Germinal center (tissue), 1 donor: ENCODE data around the gene EYA4.

ENCODE experiments used
- DNase-seq: peaks from one replicate; pipeline ENCODE4 v3.0.0; 2012; ENCODE audit warnings: mixed read lengths, low spot score

Gene EYA4

DNA sequence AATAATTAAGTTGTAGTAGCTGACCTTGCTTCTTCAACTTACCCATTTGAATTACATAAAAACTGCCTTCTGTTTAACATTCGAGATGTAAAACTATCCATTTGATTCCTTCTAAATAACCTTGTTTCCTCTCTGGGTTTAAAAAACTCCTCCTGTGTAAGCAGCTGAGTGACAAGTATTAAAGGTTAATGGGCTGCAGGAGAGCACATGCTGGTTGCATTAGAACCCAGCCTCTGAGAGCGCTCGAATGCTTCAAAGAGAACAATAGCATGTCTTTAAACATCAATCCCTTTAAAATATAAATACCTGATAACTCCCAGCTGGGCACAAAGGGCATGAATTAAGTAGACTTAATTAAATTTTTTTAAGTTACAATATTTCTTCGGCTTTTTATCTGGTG lies 215.8 kb downstream of the EYA4 start:
- DNase-seq = no peak

DNA sequence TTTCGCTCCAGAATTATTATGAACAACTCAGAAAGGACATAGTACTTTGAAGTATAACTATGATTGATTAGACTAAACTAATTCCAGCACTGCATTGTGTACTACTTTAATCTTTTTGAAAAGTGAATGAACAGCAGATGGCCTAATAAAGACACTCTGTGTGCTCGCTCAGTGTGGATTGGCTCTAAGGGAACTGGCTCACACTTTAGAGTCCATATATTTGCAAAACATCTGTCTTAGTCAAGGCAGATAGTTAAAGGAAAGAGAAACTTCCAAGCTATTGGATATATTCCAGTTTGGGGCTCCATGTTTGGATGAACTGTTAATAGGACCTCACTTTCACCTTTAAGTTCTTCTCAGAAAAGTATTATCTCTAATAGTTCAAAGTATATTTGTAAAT lies 218.9 kb downstream of the EYA4 start:
- DNase-seq = no peak

DNA sequence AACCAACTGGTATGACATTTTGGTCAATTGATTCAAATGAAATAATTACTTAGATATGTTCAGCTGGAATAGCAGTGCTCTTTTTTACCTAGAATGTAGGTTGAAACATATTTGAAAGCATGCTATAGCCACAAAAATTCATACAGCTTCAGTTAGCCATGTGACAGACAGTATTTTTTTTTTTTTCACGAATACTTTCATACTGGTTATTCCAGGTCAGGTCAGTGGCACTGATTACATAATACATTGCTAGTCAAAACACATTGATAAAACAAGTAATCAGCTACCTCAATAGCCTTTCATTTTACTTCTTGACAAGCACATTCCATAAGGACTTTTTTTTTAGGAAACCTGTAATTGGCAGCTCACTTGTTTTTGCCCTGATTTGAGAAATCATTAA lies 222.6 kb downstream of the EYA4 start:
- no peak for DNase-seq

DNA sequence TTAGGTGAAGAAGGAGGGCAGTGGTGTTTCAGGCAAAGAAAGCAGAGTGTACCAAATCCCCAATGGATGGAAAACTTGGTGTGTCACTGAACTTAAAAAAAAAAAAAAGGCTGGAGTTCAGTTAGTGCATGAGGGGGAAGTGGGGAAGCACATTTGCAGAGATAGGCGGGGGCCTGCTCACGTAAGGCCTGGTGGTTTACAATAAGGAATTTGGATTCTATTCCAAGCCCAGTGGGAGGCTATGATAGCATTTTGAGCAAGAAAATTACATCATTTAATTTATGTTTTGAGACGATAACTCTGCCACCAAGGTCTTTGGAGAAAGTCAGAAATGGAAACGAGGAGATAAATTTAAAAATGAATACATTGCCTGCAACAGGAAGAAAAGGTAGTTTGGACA lies 225.5 kb downstream of the EYA4 start:
- no peak for DNase-seq

DNA sequence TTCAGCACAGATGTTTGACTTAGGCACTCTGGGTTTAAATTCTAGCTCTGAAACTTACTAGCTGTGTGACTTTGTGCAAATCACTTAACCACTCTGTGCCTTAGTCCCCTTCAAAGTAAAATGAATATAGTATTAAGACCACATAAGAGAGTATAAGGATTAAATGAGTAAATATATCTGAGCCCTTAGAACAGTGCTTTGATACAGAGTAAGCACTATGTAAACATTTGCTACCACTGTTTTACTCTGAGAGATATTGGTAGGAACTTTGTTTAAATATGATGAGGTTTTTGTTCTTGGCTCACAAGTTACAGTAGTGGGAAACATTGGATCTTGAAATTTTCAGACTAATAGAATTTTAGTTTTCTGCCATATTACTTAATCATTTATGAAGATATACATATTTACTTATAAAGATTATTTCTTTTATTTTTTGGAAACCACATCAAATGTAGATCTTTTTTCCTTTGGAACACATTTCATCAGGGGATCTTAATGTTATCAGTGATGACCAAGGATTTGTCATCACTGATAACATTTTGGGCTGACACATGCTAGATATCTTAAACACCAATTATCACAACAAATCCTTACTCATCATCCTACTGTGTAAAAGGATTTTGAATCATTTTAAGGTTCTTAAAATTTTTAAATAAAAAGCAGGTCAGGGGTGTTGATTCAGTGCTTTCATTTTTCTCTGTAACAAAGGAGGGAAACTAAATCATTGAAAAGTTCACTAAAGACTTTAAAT lies 226.2 kb downstream of the EYA4 start:
- DNase-seq = no peak

DNA sequence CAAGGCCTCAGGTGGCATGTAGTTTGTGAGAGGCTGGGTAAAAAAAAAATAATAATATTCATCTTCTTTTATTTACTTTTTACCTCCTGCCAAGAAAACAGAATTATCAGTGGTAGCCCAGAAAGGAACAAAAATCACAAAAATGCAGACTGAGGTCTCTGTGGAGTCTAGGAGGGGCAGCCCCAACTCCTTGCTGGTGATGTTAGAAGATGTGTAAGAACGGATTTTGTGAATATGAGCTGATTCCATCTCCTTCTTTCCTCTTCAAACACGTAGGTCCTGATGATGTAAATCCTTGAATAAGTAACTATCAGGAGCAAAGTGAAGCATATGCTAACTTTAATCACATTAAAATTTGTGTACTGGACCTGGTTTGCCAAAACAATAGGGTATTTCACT lies 226.8 kb downstream of the EYA4 start:
- DNase-seq = no peak

DNA sequence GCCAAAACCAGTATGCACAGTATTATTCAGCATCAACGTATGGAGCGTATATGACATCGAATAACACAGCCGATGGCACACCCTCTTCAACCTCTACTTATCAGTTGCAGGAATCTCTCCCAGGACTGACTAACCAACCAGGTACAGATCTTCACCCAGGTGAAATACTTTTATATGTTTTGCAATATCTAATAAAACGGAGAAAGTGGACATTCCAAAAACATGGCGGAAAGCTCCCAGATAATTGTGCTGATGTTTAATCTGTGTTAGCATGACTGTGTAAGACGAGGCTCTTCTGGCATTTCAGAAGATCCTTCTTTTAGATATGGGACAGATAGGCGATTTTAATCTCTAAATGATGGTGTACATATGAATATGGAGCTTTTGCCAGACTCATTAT lies 227.4 kb downstream of the EYA4 start:
- DNase-seq = no peak

DNA sequence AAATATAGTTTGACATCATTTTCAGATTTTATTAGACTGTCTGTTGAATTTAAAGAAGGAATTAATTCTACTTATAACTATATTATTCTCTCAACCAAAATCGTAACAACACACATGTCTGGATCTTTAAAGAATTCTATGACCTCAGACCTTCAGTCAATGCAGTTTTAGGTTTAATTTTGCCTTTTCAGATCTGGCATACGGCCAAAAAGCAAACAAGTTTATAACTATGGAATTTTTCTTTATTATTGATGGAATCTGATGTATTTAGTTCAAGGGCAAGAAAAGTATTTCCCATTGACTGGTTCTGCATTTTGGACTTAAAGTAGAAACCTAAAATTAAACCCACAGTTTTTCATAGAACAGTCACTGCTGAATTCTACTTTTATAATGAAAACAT lies 233.4 kb downstream of the EYA4 start:
- DNase-seq = no peak

DNA sequence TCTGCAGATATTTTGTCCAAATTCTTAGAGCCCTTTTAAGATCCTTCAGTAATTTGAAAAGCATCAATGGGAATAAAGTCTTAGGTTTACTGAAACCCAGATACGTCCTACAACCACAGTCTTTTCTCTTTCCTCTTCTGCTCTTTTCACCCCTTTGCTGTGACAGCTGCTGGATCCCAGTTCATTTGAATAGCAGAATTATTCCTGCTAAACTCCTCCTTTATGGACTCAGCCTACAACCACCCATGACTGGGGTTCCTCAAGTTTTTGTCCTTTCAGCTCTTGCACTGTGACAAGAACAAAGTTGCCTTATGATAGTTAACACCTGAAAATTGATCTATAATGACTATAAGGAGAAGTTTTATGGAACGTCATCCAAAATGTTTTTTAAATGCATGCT lies 237.5 kb downstream of the EYA4 start:
- DNase-seq = no peak

DNA sequence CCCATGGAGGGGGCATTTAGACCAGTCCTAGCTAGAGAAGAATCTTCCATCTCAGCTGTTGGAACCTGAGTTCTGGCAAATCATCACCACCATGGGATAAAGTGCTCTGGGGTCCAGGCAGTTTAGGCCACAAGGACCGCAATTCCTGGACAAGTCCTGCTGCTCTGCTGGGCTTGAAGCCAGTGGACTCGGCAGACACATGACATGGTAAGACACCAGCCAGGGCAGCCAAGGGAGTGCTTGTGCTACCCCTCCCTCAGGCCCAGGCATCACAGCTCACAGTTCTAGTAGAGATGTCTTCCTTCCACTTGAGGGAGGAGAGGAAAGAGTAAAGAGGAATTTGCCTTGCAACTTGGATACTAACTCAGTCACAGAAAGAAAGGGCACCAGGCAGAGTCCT lies 246.0 kb downstream of the EYA4 start:
- no peak for DNase-seq

DNA sequence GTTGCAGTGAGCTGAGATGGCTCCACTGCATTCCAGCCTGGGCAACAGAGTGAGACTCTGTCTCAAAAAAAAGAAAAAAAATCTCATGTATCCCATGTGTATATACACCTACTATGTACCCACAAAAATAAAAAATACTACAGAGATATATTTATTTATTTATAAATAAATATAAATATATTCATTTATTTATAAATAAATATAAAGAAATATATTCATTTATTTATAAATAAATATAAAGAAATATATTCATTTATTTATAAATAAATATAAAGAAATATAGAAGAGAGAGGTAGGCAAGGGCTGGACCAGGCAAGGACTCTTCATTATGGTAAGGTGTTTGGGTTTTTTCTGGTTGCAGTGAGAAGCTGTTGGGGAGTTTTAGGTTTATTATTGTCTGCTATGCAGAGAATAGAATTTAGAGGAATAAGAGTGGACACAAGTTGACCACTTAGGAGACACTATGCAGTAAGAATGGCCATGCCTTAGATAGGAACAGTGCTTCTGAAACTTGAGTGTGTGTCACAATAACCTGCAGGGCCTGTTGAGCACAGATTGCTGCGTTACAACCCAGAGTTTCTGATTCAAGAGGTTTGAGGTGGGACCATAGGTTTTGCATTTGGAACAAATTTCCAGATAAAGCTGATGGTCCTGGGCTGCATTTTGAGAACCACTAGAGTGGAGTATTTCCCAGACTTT lies 254.2 kb downstream of the EYA4 start:
- DNase-seq = no peak

DNA sequence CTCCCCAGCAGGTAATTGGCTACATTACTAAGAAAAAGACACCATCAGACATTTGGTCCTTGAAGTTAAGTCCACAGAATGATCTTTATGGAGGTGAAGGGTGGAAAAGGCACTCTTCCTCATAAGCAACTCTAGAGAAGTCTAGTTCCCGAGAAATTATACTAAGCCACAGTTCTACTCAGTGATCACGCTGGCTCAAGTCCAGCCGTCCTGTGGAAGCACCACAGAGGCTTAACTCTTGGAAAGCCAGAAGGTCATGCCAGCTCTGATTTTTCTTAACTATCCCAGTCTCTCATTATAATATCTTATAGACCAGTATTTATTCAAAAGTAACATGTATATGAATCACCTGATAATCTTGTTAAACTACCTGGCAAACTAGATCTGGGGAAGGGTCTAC lies 258.5 kb downstream of the EYA4 start:
- DNase-seq = no peak

DNA sequence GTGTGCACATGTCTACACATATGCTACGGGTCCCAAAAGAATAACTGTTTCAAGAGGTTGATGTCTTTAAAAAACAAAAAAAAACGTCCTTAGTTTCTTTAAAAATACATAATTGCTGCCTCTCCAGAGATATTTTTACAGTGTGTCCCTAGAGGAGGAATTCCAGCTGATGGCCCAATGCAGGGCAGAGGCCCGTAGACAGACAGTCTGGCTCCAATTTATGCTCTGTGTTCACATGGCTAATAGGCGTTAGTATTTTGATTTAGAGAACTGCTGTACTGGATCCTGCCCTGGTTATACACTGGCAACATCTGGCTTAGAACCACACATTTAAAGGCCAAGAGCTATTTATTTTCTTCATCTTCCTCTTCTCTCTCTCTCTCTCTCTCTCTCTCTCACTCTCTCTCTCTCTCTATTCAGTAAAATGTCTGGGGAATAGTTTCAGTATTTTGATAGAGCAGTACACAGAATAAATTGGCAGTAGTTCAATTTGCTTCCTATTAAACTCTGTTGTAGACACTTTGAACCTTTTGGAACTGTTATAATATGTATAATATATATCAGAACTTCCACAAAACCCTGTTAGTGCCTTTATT lies 260.6 kb downstream of the EYA4 start:
- DNase-seq = no peak

DNA sequence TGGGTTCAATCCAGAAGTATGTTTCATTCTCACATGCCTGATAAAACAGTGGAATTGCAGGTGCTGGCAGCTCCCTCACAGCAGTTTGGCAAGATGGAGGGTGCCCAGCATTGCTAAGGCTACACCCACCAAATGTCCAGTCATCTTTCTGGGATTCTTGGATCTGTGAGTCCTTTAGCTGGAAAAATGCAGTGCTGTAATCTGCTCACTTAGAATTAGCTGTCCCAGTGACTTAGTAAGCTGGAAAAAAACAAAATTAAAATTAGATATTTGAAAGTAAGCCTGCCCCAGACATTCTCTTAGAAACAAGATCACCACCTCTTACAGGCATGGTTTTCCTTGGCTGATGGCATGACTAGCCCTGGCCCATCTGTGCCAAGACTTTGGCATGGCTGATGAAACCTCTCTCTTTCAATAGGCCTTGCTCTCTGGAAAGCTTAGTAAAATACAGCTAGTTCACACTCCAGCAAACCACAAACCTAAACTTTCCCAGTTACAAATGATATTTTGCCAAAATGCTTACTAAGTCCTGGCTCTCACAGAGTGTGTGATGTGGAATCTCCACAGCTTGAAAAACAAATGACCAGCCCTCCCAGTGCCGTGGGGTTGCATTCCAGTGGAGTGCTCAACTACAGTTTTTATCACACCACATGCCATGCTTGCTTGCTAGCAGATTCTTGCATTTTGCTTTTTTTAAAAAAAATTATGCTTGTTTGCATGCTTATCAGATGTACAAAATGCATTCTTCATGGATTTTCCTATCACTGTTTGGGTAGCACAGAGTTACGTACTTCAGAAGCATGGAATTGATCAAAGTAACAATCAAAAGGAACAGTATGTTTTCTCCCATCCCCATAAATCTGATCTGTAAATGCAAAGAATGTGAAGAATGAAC lies 261.5 kb downstream of the EYA4 start:
- no peak for DNase-seq

DNA sequence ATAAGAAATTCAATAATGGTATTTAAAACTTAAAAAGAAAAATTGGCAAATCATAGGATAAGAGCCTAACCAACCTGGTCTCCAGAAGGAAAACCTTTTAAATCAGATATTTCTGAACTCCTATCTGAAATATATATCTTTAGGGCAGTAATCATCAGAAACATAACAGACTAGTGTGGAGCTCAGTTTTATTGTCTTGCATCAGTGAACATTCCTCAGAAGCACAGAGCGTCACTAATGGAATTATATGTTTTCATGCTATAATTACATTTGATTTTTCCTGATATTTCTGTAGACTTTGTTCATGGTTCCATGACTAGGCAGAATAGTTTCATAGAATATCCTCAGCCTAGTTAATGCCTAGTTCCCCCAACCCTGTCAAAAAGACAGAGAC lies 262.2 kb downstream of the EYA4 start:
- DNase-seq = no peak

DNA sequence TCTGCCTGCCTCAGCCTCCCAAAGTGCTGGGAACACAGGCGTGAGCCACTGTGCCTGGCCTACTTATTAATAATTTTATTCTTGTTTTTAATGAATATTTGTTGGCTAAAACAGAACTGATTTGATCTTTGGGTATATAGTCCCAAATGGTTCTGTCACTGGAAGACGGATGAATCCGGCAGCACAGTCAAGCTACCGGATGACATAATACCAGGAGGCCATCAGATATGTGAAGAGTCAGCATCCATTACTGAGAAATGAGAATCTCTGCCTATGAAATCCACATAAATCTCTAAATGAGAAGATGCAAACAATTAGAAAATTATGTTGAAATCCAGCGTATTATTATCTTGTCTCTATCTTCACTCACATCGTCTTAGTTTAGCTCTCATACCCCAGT lies 263.0 kb downstream of the EYA4 start:
- DNase-seq = no peak

DNA sequence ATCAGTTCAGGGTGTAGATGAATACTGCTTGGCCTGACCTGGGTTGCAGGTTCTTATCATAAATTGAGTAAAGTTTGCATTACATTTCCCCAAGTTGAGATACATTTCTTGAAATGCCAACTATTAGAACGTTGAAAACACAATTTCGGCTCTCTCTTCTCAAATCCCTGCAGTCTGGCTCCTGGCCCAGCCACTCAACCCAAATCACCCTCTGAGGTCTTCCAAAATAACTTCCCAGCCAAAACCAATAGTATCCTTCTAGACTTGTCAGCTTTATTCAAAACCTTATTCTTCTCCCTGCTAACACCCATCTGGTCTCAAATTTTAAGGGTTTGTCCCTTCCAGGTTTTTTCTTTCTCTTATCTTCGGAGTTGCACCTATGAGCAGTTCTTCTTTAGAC lies 263.6 kb downstream of the EYA4 start:
- DNase-seq = no peak

DNA sequence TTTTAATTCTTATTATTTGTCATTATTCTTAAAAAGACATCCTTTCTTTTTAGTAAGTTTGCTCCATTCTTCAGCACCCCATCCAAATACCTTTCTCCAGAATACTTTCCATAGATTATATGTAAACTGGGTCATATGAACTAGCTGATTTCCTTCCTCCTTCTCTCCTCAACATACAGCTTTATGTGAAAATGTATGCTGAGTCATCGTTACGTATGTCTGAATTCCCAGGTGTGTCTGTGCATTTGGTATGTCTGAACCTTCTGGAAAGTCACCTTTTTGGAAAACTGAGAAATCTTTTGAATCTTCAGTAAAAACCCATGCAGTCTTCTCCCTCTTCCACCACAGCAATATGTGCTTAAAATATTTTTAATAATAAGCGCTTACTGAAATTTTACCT lies 264.5 kb downstream of the EYA4 start:
- no peak for DNase-seq

DNA sequence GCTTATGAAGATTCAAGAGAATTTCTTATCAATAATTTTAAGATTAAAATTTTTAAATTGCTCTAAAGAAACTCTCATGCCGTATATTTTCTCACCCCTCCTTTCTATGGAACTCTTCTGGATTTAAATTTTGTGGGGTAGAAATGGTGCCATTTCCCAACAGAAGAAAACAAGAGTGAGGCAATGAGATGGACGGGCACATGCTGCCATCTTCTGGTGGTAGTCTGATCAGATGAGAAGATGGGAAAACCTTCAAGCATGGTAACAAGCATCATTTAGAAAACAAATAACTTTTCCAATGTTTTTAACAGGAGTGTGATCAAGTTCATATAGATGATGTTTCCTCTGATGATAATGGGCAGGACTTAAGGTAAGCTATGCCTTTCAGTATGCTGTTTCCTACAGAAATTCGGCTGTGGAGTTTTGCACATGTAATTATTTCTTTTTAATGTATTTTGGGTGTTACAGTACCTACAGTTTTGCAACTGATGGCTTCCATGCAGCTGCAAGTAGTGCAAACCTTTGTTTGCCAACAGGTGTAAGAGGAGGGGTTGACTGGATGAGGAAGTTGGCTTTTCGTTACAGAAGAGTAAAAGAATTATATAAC lies 271.4 kb downstream of the EYA4 start:
- no peak for DNase-seq

DNA sequence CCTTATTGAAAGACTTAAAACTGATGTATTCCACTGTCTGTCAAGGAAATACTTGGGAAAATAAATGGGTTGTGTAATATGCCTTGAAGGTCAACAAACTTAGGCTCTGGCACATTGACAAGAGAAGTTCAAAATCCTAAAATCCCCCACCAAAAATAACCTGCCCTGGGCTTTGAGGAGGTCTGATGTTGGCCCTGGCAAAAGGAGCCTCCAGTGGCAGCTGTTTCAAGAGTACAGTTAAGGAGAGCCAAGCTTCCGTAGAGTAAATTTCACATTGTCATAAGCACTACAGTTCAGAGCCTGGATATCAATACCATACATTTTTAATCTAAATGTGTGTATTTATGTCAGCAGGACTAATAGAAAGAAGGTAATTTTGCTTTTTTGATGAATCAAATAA lies 282.7 kb downstream of the EYA4 start:
- DNase-seq = no peak

DNA sequence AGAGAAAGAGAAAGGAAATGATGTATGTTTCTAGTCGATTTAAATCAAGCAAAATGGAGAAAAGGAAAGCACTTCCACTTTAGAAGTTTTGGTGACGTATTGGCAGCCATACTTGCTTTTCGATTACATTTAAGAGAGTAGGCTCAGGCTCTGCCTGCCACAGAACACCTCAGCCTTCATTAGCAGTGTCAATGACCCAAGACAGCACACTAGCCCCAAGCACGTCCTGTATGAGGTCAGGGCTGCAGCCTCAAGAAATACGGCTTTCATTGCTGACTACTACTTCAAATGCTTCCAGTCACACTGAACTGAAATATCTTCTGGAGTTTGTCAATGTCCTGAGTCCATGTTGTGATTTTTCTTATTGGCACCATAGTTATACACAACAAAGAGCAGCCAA lies 285.3 kb downstream of the EYA4 start:
- DNase-seq = no peak

DNA sequence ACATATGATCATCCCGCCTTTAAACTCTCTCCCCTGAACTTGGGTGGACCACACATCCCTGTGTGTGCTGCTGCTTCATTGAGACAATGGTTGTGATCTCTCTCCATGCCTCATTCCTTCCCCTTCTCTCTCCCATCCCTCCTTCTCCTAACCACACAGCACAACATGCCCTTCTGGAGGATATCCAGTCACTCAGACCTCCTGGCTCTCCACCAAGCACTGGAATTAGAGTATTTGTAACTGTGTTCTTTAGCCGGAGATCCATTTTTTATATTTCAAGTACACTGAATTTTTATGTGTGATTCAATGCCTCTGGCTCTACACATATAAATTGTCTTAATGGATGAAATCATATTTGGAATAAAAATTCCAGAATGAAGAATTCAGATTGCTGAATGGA lies 287.4 kb downstream of the EYA4 start:
- no peak for DNase-seq
